Stimulated activated CD8-positive, alpha-beta memory T cell treated with anti-CD3 and anti-CD28 coated beads, Interleukin-15, amount 100 ng/mL, for 48 hours (primary cell): ENCODE data around the gene NEU1.
"Not testable (repeated sequence)": the region's sequence is repeated elsewhere in the genome, so short reads cannot be mapped to it uniquely, and the experiment has no call there.

Experiments used
- DNase-seq, 2 donors: peaks; one replicate each; pipeline ENCODE4 v3.0.0-alpha.2; 2020; ENCODE audit warnings: low read depth in 2 of 2

NEU1 gene

GRCh38 chr6:31817929-31818511 is 44.6 kb downstream of the NEU1 start:
- not testable (repeated sequence) for DNase-seq

- DNase-seq = not testable (repeated sequence)
Measured at GRCh38 chr6:31817133-31817928, 45.3 kb downstream of the NEU1 start.

DNA sequence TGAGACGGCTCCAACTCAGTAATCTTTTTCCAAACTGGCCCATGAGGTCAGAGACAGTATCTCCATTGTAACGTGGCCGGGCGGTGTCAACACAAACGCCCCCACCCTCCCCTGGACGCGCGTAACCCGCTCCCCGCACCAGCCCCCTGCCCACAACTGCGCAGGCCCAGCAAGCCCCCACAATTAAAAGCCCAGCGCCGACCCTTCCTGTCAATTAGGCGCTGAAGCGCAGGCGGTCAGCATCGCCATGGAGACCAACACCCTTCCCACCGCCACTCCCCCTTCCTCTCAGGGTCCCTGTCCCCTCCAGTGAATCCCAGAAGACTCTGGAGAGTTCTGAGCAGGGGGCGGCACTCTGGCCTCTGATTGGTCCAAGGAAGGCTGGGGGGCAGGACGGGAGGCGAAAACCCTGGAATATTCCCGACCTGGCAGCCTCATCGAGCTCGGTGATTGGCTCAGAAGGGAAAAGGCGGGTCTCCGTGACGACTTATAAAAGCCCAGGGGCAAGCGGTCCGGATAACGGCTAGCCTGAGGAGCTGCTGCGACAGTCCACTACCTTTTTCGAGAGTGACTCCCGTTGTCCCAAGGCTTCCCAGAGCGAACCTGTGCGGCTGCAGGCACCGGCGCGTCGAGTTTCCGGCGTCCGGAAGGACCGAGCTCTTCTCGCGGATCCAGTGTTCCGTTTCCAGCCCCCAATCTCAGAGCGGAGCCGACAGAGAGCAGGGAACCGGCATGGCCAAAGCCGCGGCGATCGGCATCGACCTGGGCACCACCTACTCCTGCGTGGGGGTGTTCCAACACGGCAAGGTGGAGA is 47.4 kb downstream of the NEU1 start, which contains the start of the genes HSPA1A and HSPA1L:
TSS of gene HSPA1A (plus strand) at position 519 of the 814 bp plus-strand sequence. CDS start at position 733, 214 bp downstream.
TSS of gene HSPA1L (minus strand) at position 259 of the 814 bp plus-strand sequence. CDS start 3,311 bp downstream, outside the sequence.
- peak; percentile 52 to 61 for DNase-seq

GRCh38 chr6:31814677-31815024 is 48.0 kb downstream of the NEU1 start:
- peak; percentile 52 to 56 for DNase-seq

DNA sequence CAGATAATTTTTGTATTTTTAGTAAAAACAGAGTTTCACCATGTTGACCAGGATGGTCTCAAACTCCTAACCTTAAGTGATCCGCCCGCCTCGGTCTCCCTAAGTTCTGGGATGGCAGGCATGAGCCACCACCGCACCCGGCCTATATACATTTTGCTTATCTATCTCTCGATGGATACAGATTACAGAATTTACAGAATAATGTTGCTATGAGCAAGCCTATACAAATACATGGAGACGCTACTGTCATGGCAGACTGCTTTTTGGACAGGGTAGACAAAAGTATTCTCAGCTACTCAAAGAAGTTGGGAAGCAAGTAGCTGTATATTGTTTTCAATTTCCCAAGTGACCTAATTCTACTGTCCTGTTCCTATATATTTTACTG is 49.2 kb downstream of the NEU1 start:
- no peak for DNase-seq

DNA sequence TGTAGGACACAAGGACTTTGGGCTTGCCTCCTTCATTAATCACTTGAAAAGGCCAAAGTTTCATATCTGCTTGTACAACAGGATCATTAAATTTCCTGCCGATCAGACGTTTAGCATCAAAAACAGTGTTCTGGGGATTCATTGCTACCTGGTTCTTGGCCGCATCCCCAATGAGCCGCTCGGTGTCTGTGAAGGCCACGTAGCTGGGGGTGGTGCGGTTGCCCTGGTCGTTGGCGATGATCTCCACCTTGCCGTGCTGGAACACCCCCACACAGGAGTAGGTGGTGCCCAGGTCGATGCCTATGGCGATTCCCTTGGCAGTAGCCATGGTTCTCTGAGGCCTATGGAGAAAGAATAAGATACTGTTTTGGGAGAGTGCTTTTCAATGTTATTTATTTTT is 51.0 kb downstream of the NEU1 start:
- DNase-seq = no peak

DNA sequence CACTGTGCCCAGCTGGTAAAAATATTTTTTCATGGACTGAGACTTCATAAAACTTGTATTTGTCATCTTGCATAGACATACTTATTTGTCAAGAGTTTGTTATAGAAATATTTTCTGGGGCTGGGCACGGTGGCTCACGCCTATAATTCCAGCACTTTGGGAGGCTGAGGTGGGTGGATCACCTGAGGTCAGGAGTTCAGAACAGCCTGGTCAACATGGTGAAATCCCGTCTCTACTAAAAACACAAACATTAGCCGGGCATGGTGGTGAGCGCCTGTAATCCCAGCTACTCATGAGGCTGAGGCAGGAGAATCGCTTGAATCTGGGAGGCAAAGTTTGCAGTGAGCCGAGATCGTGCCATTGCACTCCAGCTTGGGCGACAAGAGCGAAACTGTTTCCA is 54.0 kb downstream of the NEU1 start:
- not testable (repeated sequence) for DNase-seq
